PFSK-1 (cell line): ENCODE results near the gene GCAT.
A peak's percentile ranks its signal among the peaks of the same experiment; 100 is the strongest.

Source experiments
- FOXP2 ChIP-seq: optimal IDR thresholded peaks from 2 replicates; pipeline ENCODE3; 2011; ENCODE audit warnings: borderline replicate concordance, control low read depth, inconsistent platforms; ENCODE audit not compliant: insufficient read depth; ENCODE audit errors: extremely low read length, extremely low read depth
- POLR2AphosphoS5 ChIP-seq: IDR thresholded peaks from 2 replicates; pipeline ENCODE4 v1.6.1; 2012; ENCODE audit warnings: low read depth, mild to moderate bottlenecking, control low read depth, low read length, moderate library complexity
- REST ChIP-seq, 2 experiments: IDR thresholded peaks; 2 replicates each; pipeline versions ENCODE4 v1.6.1 to v1.8.0; 2011 to 2012; ENCODE audit warnings: low read depth in 2 of 2, low read length in 2 of 2, control low read depth in 1 of 2, inconsistent platforms in 1 of 2, mild to moderate bottlenecking in 1 of 2, moderate library complexity in 1 of 2; ENCODE audit not compliant: insufficient read depth in 1 of 2
- SIN3A ChIP-seq: IDR thresholded peaks from 2 replicates; pipeline ENCODE4 v1.6.1; 2012; ENCODE audit warnings: mild to moderate bottlenecking, low read length, moderate library complexity, borderline replicate concordance; ENCODE audit not compliant: insufficient read depth
- TAF1 ChIP-seq: IDR thresholded peaks from 2 replicates; pipeline ENCODE4 v1.6.1; 2012; ENCODE audit warnings: low read length, control low read depth, borderline replicate concordance; ENCODE audit not compliant: insufficient read depth

Gene GCAT

GRCh38 chr22:37778370-37779009 is 29.2 kb upstream of the GCAT start:
- TF ChIP-seq FOXP2 (no peak), REST (IDR thresholded peaks at IDR 0.05; ENCODE audit: insufficient read depth in 1 of 2, low read depth in 2 of 2, low read length in 2 of 2) (no peak), TAF1 (no peak), POLR2AphosphoS5 (no peak), SIN3A (no peak)

GRCh38 chr22:37781434-37782059 is 26.2 kb upstream of the GCAT start:
- TF ChIP-seq SIN3A, result no peak
- TF ChIP-seq TAF1, result no peak
- TF ChIP-seq POLR2AphosphoS5, result no peak
- TF ChIP-seq FOXP2, result no peak
- no peak for TF ChIP-seq REST (IDR thresholded peaks at IDR 0.05; ENCODE audit: insufficient read depth in 1 of 2, low read depth in 2 of 2, low read length in 2 of 2)

- no peak for TF ChIP-seq REST (IDR thresholded peaks at IDR 0.05; ENCODE audit: insufficient read depth in 1 of 2, low read depth in 2 of 2, low read length in 2 of 2)
- peak; percentile 42 for TF ChIP-seq FOXP2
These were observed 25.2 kb upstream of the GCAT start for GRCh38 chr22:37782340-37783168.

- no peak for TF ChIP-seq FOXP2
- no peak for TF ChIP-seq REST (IDR thresholded peaks at IDR 0.05; ENCODE audit: insufficient read depth in 1 of 2, low read depth in 2 of 2, low read length in 2 of 2)
- no peak for TF ChIP-seq TAF1
- TF ChIP-seq SIN3A, result no peak
- TF ChIP-seq POLR2AphosphoS5, result no peak
These were observed 22.8 kb upstream of the GCAT start for GRCh38 chr22:37784829-37785495.
